Dermis microvascular lymphatic vessel endothelial cell (primary cell): ENCODE measurements around the gene MAPT. TPM values are rescaled to one million over a fixed set of nuclear protein-coding genes. Genes with fewer than 3 reads are reported as not detected.
"Not testable (repeated sequence)": the region's sequence is repeated elsewhere in the genome, so short reads cannot be mapped to it uniquely, and the experiment has no call there.

ENCODE experiments used
- DNase-seq, 2 donors: peaks; one replicate each; pipeline versions ENCODE4 v3.0.0 to v3.0.0-alpha.2; 2010; ENCODE audit warnings: low read depth in 2 of 2
- total RNA-seq: library from RNA; depleted of rRNA; stranded (reverse); fragments of >200 nt; gene quantifications from 2 replicates; pipeline ENCODE4 v1.2.1, GENCODE V29; 2014

The MAPT gene
- total RNA-seq, 1 donor from 2014 or later: not detected

DNA sequence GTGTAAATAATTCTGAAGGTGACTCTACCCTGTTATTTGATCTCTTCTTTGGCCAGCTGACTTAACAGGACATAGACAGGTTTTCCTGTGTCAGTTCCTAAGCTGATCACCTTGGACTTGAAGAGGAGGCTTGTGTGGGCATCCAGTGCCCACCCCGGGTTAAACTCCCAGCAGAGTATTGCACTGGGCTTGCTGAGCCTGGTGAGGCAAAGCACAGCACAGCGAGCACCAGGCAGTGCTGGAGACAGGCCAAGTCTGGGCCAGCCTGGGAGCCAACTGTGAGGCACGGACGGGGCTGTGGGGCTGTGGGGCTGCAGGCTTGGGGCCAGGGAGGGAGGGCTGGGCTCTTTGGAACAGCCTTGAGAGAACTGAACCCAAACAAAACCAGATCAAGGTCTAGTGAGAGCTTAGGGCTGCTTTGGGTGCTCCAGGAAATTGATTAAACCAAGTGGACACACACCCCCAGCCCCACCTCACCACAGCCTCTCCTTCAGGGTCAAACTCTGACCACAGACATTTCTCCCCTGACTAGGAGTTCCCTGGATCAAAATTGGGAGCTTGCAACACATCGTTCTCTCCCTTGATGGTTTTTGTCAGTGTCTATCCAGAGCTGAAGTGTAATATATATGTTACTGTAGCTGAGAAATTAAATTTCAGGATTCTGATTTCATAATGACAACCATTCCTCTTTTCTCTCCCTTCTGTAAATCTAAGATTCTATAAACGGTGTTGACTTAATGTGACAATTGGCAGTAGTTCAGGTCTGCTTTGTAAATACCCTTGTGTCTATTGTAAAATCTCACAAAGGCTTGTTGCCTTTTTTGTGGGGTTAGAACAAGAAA is 109.8 kb downstream of the MAPT start:
- no peak for DNase-seq

DNA sequence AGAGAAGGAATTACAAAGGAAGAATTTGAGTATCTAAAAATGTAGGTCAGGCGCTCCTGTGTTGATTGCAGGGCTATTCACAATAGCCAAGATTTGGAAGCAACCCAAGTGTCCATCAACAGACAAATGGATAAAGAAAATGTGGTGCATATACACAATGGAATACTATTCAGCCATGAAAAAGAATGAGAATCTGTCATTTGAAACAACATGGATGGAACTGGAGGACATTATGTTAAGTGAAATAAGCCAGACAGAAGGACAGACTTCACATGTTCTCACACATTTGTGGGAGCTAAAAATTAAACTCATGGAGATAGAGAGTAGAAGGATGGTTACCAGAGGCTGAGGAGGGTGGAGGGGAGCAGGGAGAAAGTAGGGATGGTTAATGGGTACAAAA is 111.7 kb downstream of the MAPT start:
- DNase-seq: not testable (repeated sequence)

DNA sequence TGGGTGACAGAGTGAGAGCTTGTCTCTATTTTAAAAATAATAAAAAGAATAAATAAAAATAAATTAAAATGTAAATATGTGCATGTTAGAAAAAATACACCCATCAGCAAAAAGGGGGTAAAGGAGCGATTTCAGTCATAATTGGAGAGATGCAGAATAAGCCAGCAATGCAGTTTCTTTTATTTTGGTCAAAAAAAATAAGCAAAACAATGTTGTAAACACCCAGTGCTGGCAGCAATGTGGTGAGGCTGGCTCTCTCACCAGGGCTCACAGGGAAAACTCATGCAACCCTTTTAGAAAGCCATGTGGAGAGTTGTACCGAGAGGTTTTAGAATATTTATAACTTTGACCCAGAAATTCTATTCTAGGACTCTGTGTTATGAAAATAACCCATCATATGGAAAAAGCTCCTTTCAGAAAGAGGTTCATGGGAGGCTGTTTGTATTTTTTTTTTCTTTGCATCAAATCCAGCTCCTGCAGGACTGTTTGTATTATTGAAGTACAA is 113.2 kb downstream of the MAPT start:
- no peak for DNase-seq

DNA sequence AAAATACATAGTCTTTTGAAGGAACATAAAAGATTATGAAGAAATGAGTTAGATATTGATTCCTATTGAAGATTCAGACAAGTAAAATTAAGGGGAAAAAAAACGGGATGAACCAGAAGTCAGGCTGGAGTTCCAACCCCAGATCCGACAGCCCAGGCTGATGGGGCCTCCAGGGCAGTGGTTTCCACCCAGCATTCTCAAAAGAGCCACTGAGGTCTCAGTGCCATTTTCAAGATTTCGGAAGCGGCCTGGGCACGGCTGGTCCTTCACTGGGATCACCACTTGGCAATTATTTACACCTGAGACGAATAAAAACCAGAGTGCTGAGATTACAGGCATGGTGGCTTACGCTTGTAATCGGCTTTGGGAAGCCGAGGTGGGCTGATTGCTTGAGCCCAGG is 114.2 kb downstream of the MAPT start:
- DNase-seq: no peak

DNA sequence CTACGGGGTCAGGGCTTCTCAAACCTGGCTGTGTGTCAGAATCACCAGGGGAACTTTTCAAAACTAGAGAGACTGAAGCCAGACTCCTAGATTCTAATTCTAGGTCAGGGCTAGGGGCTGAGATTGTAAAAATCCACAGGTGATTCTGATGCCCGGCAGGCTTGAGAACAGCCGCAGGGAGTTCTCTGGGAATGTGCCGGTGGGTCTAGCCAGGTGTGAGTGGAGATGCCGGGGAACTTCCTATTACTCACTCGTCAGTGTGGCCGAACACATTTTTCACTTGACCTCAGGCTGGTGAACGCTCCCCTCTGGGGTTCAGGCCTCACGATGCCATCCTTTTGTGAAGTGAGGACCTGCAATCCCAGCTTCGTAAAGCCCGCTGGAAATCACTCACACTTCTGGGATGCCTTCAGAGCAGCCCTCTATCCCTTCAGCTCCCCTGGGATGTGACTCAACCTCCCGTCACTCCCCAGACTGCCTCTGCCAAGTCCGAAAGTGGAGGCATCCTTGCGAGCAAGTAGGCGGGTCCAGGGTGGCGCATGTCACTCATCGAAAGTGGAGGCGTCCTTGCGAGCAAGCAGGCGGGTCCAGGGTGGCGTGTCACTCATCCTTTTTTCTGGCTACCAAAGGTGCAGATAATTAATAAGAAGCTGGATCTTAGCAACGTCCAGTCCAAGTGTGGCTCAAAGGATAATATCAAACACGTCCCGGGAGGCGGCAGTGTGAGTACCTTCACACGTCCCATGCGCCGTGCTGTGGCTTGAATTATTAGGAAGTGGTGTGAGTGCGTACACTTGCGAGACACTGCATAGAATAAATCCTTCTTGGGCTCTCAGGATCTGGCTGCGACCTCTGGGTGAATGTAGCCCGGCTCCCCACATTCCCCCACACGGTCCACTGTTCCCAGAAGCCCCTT is 115.6 kb downstream of the MAPT start:
- no peak for DNase-seq

DNA sequence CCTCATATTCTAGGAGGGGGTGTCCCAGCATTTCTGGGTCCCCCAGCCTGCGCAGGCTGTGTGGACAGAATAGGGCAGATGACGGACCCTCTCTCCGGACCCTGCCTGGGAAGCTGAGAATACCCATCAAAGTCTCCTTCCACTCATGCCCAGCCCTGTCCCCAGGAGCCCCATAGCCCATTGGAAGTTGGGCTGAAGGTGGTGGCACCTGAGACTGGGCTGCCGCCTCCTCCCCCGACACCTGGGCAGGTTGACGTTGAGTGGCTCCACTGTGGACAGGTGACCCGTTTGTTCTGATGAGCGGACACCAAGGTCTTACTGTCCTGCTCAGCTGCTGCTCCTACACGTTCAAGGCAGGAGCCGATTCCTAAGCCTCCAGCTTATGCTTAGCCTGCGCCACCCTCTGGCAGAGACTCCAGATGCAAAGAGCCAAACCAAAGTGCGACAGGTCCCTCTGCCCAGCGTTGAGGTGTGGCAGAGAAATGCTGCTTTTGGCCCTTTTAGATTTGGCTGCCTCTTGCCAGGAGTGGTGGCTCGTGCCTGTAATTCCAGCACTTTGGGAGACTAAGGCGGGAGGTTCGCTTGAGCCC is 116.3 kb downstream of the MAPT start:
- DNase-seq: no peak

DNA sequence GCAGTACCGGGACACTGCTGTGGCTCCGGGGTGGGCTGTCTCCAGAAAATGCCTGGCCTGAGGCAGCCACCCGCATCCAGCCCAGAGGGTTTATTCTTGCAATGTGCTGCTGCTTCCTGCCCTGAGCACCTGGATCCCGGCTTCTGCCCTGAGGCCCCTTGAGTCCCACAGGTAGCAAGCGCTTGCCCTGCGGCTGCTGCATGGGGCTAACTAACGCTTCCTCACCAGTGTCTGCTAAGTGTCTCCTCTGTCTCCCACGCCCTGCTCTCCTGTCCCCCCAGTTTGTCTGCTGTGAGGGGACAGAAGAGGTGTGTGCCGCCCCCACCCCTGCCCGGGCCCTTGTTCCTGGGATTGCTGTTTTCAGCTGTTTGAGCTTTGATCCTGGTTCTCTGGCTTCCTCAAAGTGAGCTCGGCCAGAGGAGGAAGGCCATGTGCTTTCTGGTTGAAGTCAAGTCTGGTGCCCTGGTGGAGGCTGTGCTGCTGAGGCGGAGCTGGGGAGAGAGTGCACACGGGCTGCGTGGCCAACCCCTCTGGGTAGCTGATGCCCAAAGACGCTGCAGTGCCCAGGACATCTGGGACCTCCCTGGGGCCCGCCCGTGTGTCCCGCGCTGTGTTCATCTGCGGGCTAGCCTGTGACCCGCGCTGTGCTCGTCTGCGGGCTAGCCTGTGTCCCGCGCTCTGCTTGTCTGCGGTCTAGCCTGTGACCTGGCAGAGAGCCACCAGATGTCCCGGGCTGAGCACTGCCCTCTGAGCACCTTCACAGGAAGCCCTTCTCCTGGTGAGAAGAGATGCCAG is 117.6 kb downstream of the MAPT start:
- no peak for DNase-seq

DNA sequence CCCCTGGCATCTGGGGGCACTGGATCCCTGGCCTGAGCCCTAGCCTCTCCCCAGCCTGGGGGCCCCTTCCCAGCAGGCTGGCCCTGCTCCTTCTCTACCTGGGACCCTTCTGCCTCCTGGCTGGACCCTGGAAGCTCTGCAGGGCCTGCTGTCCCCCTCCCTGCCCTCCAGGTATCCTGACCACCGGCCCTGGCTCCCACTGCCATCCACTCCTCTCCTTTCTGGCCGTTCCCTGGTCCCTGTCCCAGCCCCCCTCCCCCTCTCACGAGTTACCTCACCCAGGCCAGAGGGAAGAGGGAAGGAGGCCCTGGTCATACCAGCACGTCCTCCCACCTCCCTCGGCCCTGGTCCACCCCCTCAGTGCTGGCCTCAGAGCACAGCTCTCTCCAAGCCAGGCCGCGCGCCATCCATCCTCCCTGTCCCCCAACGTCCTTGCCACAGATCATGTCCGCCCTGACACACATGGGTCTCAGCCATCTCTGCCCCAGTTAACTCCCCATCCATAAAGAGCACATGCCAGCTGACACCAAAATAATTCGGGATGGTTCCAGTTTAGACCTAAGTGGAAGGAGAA is 118.2 kb downstream of the MAPT start:
- DNase-seq: no peak

DNA sequence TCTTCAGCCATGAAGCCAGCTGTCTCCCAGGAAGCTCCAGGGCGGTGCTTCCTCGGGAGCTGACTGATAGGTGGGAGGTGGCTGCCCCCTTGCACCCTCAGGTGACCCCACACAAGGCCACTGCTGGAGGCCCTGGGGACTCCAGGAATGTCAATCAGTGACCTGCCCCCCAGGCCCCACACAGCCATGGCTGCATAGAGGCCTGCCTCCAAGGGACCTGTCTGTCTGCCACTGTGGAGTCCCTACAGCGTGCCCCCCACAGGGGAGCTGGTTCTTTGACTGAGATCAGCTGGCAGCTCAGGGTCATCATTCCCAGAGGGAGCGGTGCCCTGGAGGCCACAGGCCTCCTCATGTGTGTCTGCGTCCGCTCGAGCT is 118.8 kb downstream of the MAPT start:
- DNase-seq: no peak

DNA sequence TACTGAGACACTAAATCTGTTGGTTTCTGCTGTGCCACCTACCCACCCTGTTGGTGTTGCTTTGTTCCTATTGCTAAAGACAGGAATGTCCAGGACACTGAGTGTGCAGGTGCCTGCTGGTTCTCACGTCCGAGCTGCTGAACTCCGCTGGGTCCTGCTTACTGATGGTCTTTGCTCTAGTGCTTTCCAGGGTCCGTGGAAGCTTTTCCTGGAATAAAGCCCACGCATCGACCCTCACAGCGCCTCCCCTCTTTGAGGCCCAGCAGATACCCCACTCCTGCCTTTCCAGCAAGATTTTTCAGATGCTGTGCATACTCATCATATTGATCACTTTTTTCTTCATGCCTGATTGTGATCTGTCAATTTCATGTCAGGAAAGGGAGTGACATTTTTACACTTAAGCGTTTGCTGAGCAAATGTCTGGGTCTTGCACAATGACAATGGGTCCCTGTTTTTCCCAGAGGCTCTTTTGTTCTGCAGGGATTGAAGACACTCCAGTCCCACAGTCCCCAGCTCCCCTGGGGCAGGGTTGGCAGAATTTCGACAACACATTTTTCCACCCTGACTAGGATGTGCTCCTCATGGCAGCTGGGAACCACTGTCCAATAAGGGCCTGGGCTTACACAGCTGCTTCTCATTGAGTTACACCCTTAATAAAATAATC is 119.3 kb downstream of the MAPT start:
- no peak for DNase-seq

DNA sequence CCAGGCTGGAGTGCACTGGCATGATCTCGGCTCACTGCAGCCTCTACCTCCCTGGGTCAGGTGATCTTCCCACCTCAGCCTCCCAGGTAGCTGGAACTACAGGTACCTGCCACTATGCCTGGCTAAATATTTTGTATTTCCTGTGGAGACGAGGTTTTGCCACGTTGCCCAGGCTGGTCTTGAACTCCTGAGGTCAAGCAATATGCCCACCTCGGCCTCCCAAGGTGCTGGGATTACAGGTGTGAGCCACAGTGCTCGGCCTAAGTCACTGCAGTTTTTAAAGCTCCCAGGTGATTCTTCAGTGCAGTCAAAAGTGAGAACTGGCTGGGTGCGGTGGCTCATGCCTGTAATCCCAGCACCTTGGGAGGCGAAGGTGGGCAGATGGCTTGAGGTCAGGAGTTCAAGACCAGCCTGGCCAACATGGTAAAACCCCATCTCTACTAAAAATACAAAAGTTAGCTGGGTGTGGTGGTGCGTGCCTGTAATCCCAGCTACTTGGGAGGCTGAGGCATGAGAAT is 125.1 kb downstream of the MAPT start:
- not testable (repeated sequence) for DNase-seq

DNA sequence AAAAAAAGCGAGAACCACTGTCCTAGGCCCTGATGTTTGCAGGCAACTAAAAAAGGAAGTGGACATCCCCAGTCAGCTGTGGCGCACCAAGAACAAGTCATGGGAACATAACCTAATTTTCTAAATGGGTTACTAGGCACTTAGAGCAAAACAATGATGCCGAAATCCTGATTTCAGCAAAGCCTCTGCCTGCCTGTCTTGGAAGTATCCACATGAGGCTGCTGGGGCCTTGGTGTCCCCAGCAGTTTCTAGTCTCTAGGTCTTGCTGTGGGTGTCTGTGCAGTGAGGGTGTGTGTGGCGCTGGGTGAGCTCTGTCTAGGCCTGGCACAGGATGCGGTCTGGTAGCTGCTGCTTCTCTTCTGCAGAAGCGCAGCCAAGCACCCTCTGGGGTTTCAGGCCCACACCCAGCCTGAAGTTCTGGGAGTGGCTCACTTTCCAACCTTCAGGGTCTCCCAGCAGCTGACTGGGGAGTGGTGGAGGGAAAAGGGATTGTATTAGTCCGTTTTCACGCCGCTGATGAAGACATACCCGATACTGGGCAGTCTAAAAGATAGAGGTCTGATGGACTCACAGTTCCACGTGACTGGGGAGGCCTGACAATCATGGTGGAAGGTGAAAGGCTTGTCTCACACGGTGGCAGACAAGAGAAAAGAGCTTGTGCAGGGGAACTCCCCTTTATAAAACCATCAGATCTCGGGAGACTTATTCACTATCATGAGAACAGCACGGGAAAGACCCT is 125.8 kb downstream of the MAPT start:
- DNase-seq: no peak

DNA sequence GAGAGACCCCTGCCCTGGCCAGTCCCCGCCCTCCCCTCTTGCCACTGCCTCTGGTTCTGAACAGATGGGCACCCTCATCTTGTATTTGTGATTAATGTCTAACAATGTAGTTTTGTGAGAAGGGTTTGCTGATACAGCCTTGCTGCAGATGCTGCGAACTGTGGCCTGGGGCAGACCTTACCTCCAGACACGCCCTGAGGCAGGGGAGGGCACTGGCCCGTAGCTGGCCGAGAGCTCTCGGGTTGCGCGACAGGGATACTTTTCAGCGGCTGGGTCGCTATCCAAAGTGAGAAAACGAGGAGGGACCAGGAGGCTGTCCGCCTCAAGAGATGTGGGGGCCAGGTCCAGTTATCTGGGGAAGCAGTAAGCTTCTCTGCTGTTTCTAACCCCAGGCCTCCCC is 126.6 kb downstream of the MAPT start:
- DNase-seq: no peak

DNA sequence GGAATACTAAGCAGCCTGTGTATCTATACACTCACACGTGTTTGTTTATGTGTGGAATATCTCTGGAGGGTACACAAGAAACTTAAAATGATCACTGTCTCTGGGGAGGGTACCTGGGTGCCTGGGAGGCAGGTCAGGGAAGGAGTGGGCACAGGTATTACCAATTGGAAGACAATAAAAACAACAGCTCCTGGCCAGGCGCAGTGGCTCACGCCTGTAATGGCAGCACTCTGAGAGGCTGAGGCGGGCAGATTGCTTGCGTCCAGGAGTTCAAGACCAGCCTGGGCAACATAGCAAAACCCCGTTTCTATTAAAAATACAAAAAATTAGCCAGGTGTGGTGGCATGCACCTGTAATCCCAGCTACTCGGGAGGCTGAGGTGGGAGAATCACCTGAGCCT is 129.0 kb downstream of the MAPT start:
- DNase-seq: not testable (repeated sequence)

DNA sequence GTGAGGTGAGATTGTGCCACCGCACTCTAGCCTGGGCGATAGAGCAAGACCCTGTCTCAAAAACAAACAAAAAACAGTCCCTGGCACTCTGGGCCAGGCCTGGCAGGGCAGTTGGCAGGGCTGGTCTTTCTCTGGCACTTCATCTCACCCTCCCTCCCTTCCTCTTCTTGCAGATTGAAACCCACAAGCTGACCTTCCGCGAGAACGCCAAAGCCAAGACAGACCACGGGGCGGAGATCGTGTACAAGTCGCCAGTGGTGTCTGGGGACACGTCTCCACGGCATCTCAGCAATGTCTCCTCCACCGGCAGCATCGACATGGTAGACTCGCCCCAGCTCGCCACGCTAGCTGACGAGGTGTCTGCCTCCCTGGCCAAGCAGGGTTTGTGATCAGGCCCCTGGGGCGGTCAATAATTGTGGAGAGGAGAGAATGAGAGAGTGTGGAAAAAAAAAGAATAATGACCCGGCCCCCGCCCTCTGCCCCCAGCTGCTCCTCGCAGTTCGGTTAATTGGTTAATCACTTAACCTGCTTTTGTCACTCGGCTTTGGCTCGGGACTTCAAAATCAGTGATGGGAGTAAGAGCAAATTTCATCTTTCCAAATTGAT is 129.5 kb downstream of the MAPT start:
- no peak for DNase-seq

DNA sequence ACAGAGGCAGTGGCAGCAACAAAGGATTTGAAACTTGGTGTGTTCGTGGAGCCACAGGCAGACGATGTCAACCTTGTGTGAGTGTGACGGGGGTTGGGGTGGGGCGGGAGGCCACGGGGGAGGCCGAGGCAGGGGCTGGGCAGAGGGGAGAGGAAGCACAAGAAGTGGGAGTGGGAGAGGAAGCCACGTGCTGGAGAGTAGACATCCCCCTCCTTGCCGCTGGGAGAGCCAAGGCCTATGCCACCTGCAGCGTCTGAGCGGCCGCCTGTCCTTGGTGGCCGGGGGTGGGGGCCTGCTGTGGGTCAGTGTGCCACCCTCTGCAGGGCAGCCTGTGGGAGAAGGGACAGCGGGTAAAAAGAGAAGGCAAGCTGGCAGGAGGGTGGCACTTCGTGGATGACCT is 130.2 kb downstream of the MAPT start:
- DNase-seq: no peak

DNA sequence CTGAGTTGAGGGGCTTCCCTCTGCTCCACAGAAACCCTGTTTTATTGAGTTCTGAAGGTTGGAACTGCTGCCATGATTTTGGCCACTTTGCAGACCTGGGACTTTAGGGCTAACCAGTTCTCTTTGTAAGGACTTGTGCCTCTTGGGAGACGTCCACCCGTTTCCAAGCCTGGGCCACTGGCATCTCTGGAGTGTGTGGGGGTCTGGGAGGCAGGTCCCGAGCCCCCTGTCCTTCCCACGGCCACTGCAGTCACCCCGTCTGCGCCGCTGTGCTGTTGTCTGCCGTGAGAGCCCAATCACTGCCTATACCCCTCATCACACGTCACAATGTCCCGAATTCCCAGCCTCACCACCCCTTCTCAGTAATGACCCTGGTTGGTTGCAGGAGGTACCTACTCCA is 130.7 kb downstream of the MAPT start:
- DNase-seq: no peak

DNA sequence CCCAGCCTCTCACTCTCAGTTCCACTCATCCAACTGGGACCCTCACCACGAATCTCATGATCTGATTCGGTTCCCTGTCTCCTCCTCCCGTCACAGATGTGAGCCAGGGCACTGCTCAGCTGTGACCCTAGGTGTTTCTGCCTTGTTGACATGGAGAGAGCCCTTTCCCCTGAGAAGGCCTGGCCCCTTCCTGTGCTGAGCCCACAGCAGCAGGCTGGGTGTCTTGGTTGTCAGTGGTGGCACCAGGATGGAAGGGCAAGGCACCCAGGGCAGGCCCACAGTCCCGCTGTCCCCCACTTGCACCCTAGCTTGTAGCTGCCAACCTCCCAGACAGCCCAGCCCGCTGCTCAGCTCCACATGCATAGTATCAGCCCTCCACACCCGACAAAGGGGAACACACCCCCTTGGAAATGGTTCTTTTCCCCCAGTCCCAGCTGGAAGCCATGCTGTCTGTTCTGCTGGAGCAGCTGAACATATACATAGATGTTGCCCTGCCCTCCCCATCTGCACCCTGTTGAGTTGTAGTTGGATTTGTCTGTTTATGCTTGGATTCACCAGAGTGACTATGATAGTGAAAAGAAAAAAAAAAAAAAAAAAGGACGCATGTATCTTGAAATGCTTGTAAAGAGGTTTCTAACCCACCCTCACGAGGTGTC is 131.3 kb downstream of the MAPT start:
- DNase-seq: no peak
